Chondrocyte (in vitro differentiated cells): Measurements from ENCODE around the gene CIDEC. TPM values are rescaled to one million over a fixed set of nuclear protein-coding genes. Genes with fewer than 3 reads are reported as not detected.
"Not testable (repeated sequence)": the region's sequence is repeated elsewhere in the genome, so short reads cannot be mapped to it uniquely, and the experiment has no call there.

Source experiments
- DNase-seq: peaks from one replicate; pipeline ENCODE4 v3.0.0; 2021; ENCODE audit warnings: mixed read lengths, low spot score
- H3K27ac Mint-ChIP-seq: one replicate; pipeline ENCODE4 v1.8.0; 2021; ENCODE audit warnings: mild to moderate bottlenecking, moderate library complexity, mixed read lengths; ENCODE audit not compliant: unreplicated experiment
- H3K27me3 Mint-ChIP-seq: 2 replicates; pipeline ENCODE4 v1.8.0; 2021; ENCODE audit warnings: low read depth, mixed read lengths
- H3K36me3 Mint-ChIP-seq: 2 replicates; pipeline ENCODE4 v1.8.0; 2021; ENCODE audit warnings: low read depth, mixed read lengths
- H3K4me1 Mint-ChIP-seq: 2 replicates; pipeline ENCODE4 v1.8.0; 2021; ENCODE audit warnings: low read depth, mild to moderate bottlenecking, mixed read lengths
- H3K4me3 Mint-ChIP-seq: one replicate; pipeline ENCODE4 v1.8.0; 2021; ENCODE audit warnings: mild to moderate bottlenecking, moderate library complexity, mixed read lengths; ENCODE audit not compliant: unreplicated experiment
- H3K9me3 Mint-ChIP-seq: 2 replicates; pipeline ENCODE4 v1.8.0; 2021; ENCODE audit warnings: low read depth, mixed read lengths
- CTCF ChIP-seq: fragments of 200-600 bp; sonication (generic); IDR thresholded peaks from 2 replicates; pipeline ENCODE4 v1.5.0; 2021; ENCODE audit warnings: antibody characterized with exemption, mild to moderate bottlenecking, moderate library complexity
- total RNA-seq: library from RNA; stranded (reverse); gene quantifications from 3 replicates; pipeline ENCODE4 v1.2.1, GENCODE V29; 2021

CIDEC gene
- total RNA-seq, 1 donor from 2014 or later, result not detected

- TF ChIP-seq CTCF, result no peak
- Mint-ChIP-seq H3K36me3 (no peaks in the 10 kb centered on the region), H3K27me3 (no peaks in the 10 kb centered on the region), H3K9me3 (no peaks in the 10 kb centered on the region), H3K4me1 (peaks cover 44% of the 10 kb centered on the region), H3K27ac (no peak overlapping the region), H3K4me3 (no peak overlapping the region)
- no peak for DNase-seq
Observed at GRCh38 chr3:9901967-9902366, 21.9 kb upstream of the CIDEC start.

DNA sequence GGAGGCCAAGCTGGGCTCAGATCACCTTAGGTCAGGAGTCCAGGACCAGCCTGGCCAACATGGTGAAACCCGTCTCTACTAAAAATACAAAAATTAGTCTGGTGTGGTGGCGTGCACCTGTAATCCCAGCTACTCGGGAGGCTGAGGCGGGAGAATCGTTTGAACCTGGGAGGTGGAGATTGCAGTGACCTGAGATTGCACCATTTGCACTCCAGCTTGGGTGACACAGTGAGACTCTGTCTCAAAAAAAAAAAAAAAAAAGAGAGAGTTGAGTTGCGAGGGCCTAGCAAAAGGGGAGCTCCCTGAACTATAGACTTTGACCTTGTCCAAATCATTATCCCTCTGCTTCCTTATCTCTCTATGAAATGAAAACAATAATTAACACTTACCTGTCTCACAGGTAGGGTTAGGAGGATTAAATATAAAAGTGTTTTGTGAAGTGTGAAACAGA is 20.9 kb upstream of the CIDEC start:
- H3K27ac Mint-ChIP-seq, H3K27me3 Mint-ChIP-seq, H3K4me3 Mint-ChIP-seq, H3K9me3 Mint-ChIP-seq, DNase-seq, H3K36me3 Mint-ChIP-seq: not testable (repeated sequence)
- peaks cover 50% of the 10 kb centered on the region for H3K4me1 Mint-ChIP-seq

DNA sequence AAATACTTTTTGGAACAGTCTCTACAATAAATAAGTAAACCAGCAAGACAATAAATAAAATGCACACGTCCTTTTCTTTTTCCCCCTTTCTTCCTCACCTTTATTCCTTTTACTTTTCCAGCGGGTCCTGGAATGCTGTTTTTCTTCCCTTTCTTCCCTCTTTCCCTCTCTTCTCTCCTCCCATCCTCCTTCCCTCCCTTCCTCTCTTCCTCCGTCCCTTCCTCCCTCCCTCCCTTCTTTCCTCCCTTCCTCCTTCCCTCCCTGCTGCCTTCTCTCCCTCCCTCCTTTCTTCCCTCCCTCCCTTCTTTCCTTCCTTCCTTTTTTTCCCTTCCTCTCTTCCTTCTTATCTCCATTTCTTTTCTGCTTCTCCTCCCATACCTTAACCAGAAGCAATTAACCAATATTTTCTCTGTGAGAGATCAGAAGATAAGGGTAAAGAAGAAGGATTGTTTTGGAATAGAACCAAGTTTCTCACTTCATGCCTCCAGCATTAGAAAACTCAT is 19.3 kb upstream of the CIDEC start:
- H3K4me1 Mint-ChIP-seq, result peaks cover 56% of the 10 kb centered on the region
- DNase-seq, result no peak
- H3K27ac Mint-ChIP-seq, result no peak overlapping the region
- no peaks in the 10 kb centered on the region for H3K9me3 Mint-ChIP-seq
- H3K4me3 Mint-ChIP-seq, result no peak overlapping the region
- no peak for TF ChIP-seq CTCF
- peaks cover 3% of the 10 kb centered on the region for H3K36me3 Mint-ChIP-seq
- no peaks in the 10 kb centered on the region for H3K27me3 Mint-ChIP-seq

DNA sequence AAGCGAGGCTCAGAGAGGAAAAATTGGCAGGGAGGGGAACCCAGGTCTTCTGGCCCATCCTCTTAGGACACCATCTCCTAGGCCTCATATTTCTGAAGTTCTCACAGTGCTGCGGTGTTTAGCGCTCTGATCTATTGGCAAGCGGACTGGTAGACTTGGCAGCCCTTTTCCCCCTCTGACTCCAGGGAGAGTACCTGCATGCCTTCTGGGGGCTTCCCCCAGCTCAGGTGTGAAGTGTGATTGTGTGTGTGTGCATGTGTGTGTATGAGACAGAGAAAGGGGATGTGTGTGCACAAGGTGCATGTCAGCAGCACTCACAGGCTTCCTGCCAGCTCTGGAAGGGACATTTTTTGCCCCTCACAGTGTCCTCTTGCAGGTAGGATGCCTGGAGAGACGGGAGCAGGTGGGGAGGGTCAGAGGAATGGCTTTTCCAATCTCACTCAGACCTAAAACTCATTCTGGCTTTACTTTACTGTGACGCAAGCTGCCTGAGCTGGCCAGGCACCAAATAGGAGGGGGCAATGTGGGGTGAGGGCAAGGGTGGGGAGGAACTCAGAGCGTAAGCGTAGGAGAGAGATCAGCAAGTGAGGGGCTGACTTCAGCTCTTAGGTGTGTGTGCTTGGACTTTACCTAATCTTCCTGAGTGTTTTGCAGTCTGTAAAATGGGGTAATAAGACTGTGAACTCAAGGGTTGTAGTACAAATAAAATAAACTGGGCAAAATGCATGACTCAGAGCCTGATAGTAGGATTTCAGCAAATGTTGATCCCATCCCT is 18.6 kb upstream of the CIDEC start:
- Mint-ChIP-seq H3K4me3 (no peak overlapping the region), H3K27me3 (no peaks in the 10 kb centered on the region), H3K4me1 (peaks cover 60% of the 10 kb centered on the region), H3K36me3 (peaks cover 5% of the 10 kb centered on the region), H3K9me3 (no peaks in the 10 kb centered on the region), H3K27ac (no peak overlapping the region)
- TF ChIP-seq CTCF, result no peak
- DNase-seq, result no peak

- TF ChIP-seq CTCF, result no peak
- Mint-ChIP-seq H3K36me3 (peaks cover 7% of the 10 kb centered on the region), H3K9me3 (no peaks in the 10 kb centered on the region), H3K27ac (peak overlapping the region; percentile 72), H3K4me3 (no peak overlapping the region), H3K4me1 (peaks cover 58% of the 10 kb centered on the region), H3K27me3 (no peaks in the 10 kb centered on the region)
- DNase-seq, result no peak
Observed at GRCh38 chr3:9897408-9898372, 17.6 kb upstream of the CIDEC start.

- H3K9me3 Mint-ChIP-seq, H3K27me3 Mint-ChIP-seq, DNase-seq, H3K4me3 Mint-ChIP-seq: not testable (repeated sequence)
- Mint-ChIP-seq H3K27ac (peak overlapping the region; percentile 69), H3K4me1 (peaks cover 59% of the 10 kb centered on the region), H3K36me3 (peaks cover 11% of the 10 kb centered on the region)
Observed at GRCh38 chr3:9896755-9897407, 16.8 kb upstream of the CIDEC start.

GRCh38 chr3:9895715-9896114 is 15.7 kb upstream of the CIDEC start:
- H3K27me3 Mint-ChIP-seq, DNase-seq, H3K4me3 Mint-ChIP-seq, H3K27ac Mint-ChIP-seq, H3K9me3 Mint-ChIP-seq: not testable (repeated sequence)
- peaks cover 11% of the 10 kb centered on the region for H3K36me3 Mint-ChIP-seq
- H3K4me1 Mint-ChIP-seq, result peaks cover 65% of the 10 kb centered on the region
